ENCODE results near the gene GOLGA6A. TPM values are rescaled to one million over a fixed set of nuclear protein-coding genes. Genes with fewer than 3 reads are reported as not detected.

Gene GOLGA6A
- total and polyA plus RNA-seq, 2 of the 8 experiments (the other 6 are each of a cell fraction or from before 2014, with no cell fraction given), result 0.80 to 1.0 TPM

DNA sequence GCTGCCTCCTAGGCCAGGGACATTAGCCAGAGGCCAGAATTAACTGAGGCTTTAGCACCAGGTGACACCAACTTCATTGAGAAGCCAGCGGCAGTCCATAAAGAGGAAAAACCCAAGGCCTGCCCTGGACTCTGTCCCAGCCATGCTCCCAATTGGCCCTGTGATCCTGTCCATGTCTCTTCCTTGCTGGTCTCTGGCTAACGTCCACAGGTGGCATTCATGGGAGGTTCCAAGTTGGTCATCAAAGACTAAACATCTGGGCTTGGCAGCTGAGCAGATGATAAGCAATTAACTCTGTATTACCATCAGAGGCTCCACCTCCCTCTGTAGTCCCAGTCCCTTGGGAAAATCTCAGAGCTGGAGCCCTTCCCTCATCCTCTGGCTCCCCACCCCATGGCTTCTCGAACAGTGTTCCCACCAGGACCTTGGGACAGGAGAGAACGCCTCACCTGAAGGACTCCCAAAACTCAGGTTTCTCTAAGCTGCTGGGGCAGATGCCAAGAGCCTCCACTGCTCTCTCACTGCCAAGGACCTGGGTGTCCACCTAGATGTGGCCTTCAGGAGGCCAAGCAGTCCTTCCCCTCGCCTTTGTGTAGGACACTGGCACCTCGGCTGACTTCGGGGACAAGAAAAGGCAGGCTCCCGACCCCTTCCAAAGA, 40.4 kb downstream of the GOLGA6A start:
- Histone ChIP-seq H2BK20ac (ENCODE audit: low read length) (no peak overlapping the region), H3K9me3 (ENCODE audit: insufficient read depth in 2 of 2, low read depth in 1 of 2, low read length in 1 of 2) (no peaks in the 10 kb centered on the region), H3K36me3 (ENCODE audit: control insufficient read depth in 2 of 4, insufficient read depth in 4 of 4, low read length in 3 of 4) (no peaks in the 10 kb centered on the region), H3K4ac (replicated peaks; ENCODE audit: insufficient read length, low read depth, low read length) (no peak overlapping the region), H3K27me3 (replicated peaks in 1 of 4; ENCODE audit: control insufficient read depth in 3 of 4, extremely low read depth in 1 of 4, insufficient read depth in 3 of 4, low read length in 3 of 4) (no peaks in the 10 kb centered on the region), H3K27ac (ENCODE audit: low read depth, low read length) (no peak overlapping the region), H3K56ac (replicated peaks; ENCODE audit: insufficient read length, low read depth, low read length) (no peak overlapping the region), H3K14ac (ENCODE audit: insufficient read length) (no peak overlapping the region), H2BK120ac (replicated peaks; ENCODE audit: low read depth, low read length) (no peak overlapping the region), H3K4me1 (replicated peaks in 1 of 4; ENCODE audit: control insufficient read depth in 3 of 4, insufficient read depth in 4 of 4, low read length in 3 of 4) (peaks cover 0 to 7% (median 5%) of the 10 kb centered on the region in 4 experiments; a peak in 4 of 7 replicates), H3K23ac (ENCODE audit: insufficient read length) (no peak overlapping the region), H4K91ac (replicated peaks; ENCODE audit: insufficient read length, low read length) (no peak overlapping the region), H2BK5ac (ENCODE audit: low read depth, low read length) (no peak overlapping the region; the same call in 1 of the 2 replicates), H3K79me2 (ENCODE audit: control insufficient read depth in 1 of 2, insufficient read depth in 2 of 2, low read length in 2 of 2) (no peaks in the 10 kb centered on the region), H4K8ac (ENCODE audit: extremely low read depth, insufficient read depth, low read length) (no peak overlapping the region; the same call in 1 of the 2 replicates), H2BK12ac (ENCODE audit: low read depth, low read length) (no peak overlapping the region), H4K20me1 (replicated peaks in 1 of 2; ENCODE audit: control insufficient read depth in 1 of 2, insufficient read depth in 2 of 2, low read length in 2 of 2) (no peaks in the 10 kb centered on the region), H3K4me3 (ENCODE audit: extremely low read depth in 1 of 4, insufficient read depth in 2 of 4, low read depth in 3 of 4, low read length in 4 of 4) (no peak overlapping the region), H2BK15ac (ENCODE audit: low read length) (no peak overlapping the region), H2AFZ (ENCODE audit: low read length) (no peak overlapping the region), H2AK5ac (ENCODE audit: low read depth, low read length) (no peak overlapping the region), H3K18ac (ENCODE audit: extremely low read depth, low read length) (no peak overlapping the region), H4K5ac (ENCODE audit: insufficient read length, low read depth, low read length) (no peak overlapping the region), H3K9ac (replicated peaks in 1 of 4; ENCODE audit: extremely low read depth in 1 of 4, low read depth in 3 of 4, low read length in 3 of 4) (no peak overlapping the region), H3K4me2 (ENCODE audit: insufficient read depth in 1 of 2, low read depth in 2 of 2, low read length in 2 of 2) (no peak overlapping the region), H3K79me1 (ENCODE audit: low read depth, low read length) (no peaks in the 10 kb centered on the region), H3K23me2 (ENCODE audit: low read depth, low read length) (no peaks in the 10 kb centered on the region)
- FAIRE-seq (no peak), DNase-seq (ENCODE audit: low read depth in 1 of 2, low spot score in 2 of 2) (no peak)
- TF ChIP-seq NRF1 (IDR thresholded peaks at IDR 0.05; ENCODE audit: low read depth, low read length) (no peak), CBX8 (IDR thresholded peaks at IDR 0.05; ENCODE audit: borderline replicate concordance, low read depth, low read length) (no peak), POU5F1 (IDR thresholded peaks at IDR 0.05; ENCODE audit: low read depth, low read length) (no peak), GTF2F1 (IDR thresholded peaks at IDR 0.05; ENCODE audit: borderline replicate concordance, low read depth, low read length) (no peak), CREB1 (IDR thresholded peaks at IDR 0.05) (no peak), GABPA (IDR thresholded peaks at IDR 0.05; ENCODE audit: borderline replicate concordance, insufficient read depth, low read length) (no peak)
- CTCF ChIA-PET (ENCODE audit: partially characterized antibody), result interaction anchor here (0.9 to 13.0 kb wide), 8 partner anchors 6 to 280 kb away, joined by 3 to 174 read pairs (median 31); no protein-coding TSS in a partner anchor
- WGBS, 2 experiments (ENCODE audit: extremely low coverage in 1 of 2, insufficient coverage in 1 of 2, insufficient read length in 1 of 2, insufficient replicate concordance in 2 of 2, low coverage in 1 of 2, low lambda C conversion rate in 2 of 2, missing lambda C conversion rate in 1 of 2), result 95% methylated on average over 8 of the region's 8 CpGs; no CpG with 5 or more reads in 1 of the 2 experiments
- POLR2A ChIA-PET (ENCODE audit: partially characterized antibody), result interaction anchor here (0.6 kb wide), 1 partner anchor 509 kb away, joined by 3 read pairs; no protein-coding TSS in a partner anchor

Measured in H1 (cell line).